Tongue (tissue), 2 donors: ENCODE results near the gene ADARB1. TPM values are rescaled to one million over a fixed set of nuclear protein-coding genes. Genes with fewer than 3 reads are reported as not detected.

ENCODE experiments used
- DNase-seq: peaks from one replicate; pipeline ENCODE4 v3.0.0-alpha.2; 2015
- total RNA-seq: library from RNA; depleted of rRNA; stranded (reverse); fragments of >200 nt; gene quantifications from one replicate; pipeline ENCODE4 v1.2.3, GENCODE V29; 2014

Gene ADARB1
- total RNA-seq, 1 donor from 2014 or later, result 45.2 TPM

GRCh38 chr21:45267390-45267760 is 193.0 kb downstream of the ADARB1 start:
- no peak for DNase-seq

DNA sequence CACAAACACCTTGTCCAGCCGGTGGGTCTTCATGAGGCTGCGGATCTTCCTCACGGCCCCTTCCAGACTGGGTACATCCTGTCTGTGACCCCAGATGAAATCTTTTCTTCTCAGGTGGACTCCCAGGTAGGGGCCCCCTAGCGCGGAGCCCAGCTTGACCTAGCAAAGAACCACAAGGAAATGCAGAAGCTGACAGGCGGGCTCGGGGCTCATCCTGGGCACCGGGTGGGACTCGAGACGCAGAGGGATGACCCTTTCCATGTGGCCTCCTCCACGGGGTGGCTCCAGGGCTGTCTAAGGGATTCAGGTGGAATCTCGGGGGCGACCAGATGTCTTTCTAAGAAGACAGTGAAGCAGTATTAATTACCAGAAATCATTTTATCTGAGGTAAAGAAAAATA is 195.5 kb downstream of the ADARB1 start:
- DNase-seq, result no peak

DNA sequence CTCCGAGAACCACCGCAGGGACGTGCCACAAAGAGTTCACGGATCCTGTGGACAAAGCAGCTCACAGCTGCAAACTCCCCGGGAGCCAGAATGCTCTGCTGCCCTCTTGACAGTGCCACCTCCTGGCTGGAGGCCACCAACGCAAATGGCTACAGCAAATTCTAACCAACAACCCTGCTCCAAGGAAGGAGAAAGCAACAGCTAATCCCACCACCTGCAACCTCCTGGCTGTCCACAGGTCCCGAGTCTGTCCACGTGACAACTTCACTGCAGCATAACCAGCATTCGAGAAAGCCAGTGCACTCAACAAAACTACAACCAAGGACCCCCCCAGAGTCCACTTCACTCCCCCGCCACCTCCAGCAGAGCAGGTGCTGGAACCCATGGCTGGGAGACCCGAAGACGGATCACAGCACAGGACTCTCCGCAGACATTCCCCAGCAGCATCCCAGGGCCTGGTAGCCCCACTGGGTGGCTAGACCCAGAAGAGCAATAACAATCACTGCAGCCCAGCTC is 196.0 kb downstream of the ADARB1 start:
- no peak for DNase-seq

Other genes with a start within 250 kb of the ADARB1 start
- 172 TPM for gene PTTG1IP, start 200.9 kb upstream of the ADARB1 start, total RNA-seq
- gene ITGB2, start 153.7 kb upstream of the ADARB1 start, total RNA-seq, result 17.3 TPM
- gene SLX9, start 134.6 kb upstream of the ADARB1 start, total RNA-seq, result 19.5 TPM
- gene POFUT2, start 213.3 kb downstream of the ADARB1 start, total RNA-seq, result 41.6 TPM